HepG2 (cell line): ENCODE results near the gene ANKRD40. TPM values are rescaled to one million over a fixed set of nuclear protein-coding genes. Genes with fewer than 3 reads are reported as not detected.
A peak's percentile ranks its signal among the peaks of the same experiment; 100 is the strongest.

ENCODE experiments used
- ARHGAP35 ChIP-seq: sonication (generic); formaldehyde crosslinking; IDR thresholded peaks from 2 replicates; pipeline ENCODE4 v1.9.0; 2022; ENCODE audit warnings: mild to moderate bottlenecking, inconsistent platforms, moderate library complexity, missing genetic modification reagents, borderline replicate concordance
- EHMT2 ChIP-seq: fragments of 200-600 bp; sonication (generic); IDR thresholded peaks from 2 replicates; pipeline ENCODE4 v1.7.0; 2017; ENCODE audit warnings: antibody characterized with exemption, low read depth, low read length, borderline replicate concordance
- EP300 ChIP-seq, 3 experiments: sonication (generic) in 1 of 3; formaldehyde crosslinking in 1 of 3; IDR thresholded peaks; 2 replicates each; pipeline versions ENCODE4 v1.5.1 to v1.6.1; 2011 to 2020; ENCODE audit warnings: low read depth in 2 of 3, low read length in 2 of 3, borderline replicate concordance in 1 of 3, improper control_type of control experiment in 1 of 3, mild to moderate bottlenecking in 1 of 3, missing genetic modification reagents in 1 of 3, moderate library complexity in 1 of 3
- ETV6 ChIP-seq: sonication (generic); formaldehyde crosslinking; conservative IDR thresholded peaks from 2 replicates; pipeline ENCODE4 v1.4.0; 2020; ENCODE audit warnings: missing genetic modification reagents
- MED8 ChIP-seq: sonication (generic); formaldehyde crosslinking; IDR thresholded peaks from 2 replicates; pipeline ENCODE4 v1.8.1; 2023; ENCODE audit warnings: mild to moderate bottlenecking, missing genetic modification reagents; ENCODE audit not compliant: insufficient replicate concordance
- NFKB2 ChIP-seq: sonication (generic); formaldehyde crosslinking; IDR thresholded peaks from 2 replicates; pipeline ENCODE4 v1.4.0; 2020; ENCODE audit warnings: missing genetic modification reagents, borderline replicate concordance
- PHF8 ChIP-seq: sonication (generic); formaldehyde crosslinking; IDR thresholded peaks from 2 replicates; pipeline ENCODE4 v1.5.0; 2020; ENCODE audit warnings: missing genetic modification reagents
- POLR2A ChIP-seq, 2 experiments: IDR thresholded peaks; 2 replicates each; pipeline ENCODE4 v1.6.1; 2011; ENCODE audit warnings: low read depth in 2 of 2, low read length in 2 of 2, mild to moderate bottlenecking in 1 of 2, moderate library complexity in 1 of 2; ENCODE audit not compliant: insufficient read depth in 1 of 2
- POLR2AphosphoS2 ChIP-seq: IDR thresholded peaks from 2 replicates; pipeline ENCODE4 v1.6.1; 2011; ENCODE audit warnings: low read depth, low read length, improper control_type of control experiment
- POLR2G ChIP-seq: fragments of 200-400 bp; formaldehyde crosslinking; IDR thresholded peaks from 2 replicates; pipeline ENCODE4 v1.6.1; 2018; ENCODE audit warnings: mild to moderate bottlenecking, low read depth, low read length, moderate library complexity
- SOX6 ChIP-seq, 2 experiments: fragments of 450-650 bp in 1 of 2; sonication (generic) in 1 of 2; formaldehyde crosslinking in 1 of 2; IDR thresholded peaks; 2 replicates each; pipeline versions ENCODE4 v1.4.0 to v1.6.1; 2017 to 2020; ENCODE audit warnings: antibody characterized with exemption in 1 of 2, mild to moderate bottlenecking in 1 of 2, missing genetic modification reagents in 1 of 2
- THYN1 ChIP-seq: sonication (generic); formaldehyde crosslinking; IDR thresholded peaks from 2 replicates; pipeline ENCODE4 v1.8.1; 2023; ENCODE audit warnings: low read depth, mild to moderate bottlenecking, moderate library complexity, missing genetic modification reagents, borderline replicate concordance
- ZNF225 ChIP-seq: sonication (generic); formaldehyde crosslinking; IDR thresholded peaks from 2 replicates; pipeline ENCODE4 v1.4.0; 2020; ENCODE audit warnings: mild to moderate bottlenecking, missing genetic modification reagents
- ZNF3 ChIP-seq: IDR thresholded peaks from 2 replicates; pipeline ENCODE4 v1.7.0; 2017; ENCODE audit warnings: inconsistent platforms
- ZNF564 ChIP-seq: sonication (generic); formaldehyde crosslinking; IDR thresholded peaks from 2 replicates; pipeline ENCODE4 v1.8.1; 2023; ENCODE audit warnings: mild to moderate bottlenecking, missing genetic modification reagents
- ZNF646 ChIP-seq: sonication (generic); formaldehyde crosslinking; IDR thresholded peaks from 2 replicates; pipeline ENCODE4 v1.9.0; 2021; ENCODE audit warnings: mild to moderate bottlenecking, missing genetic modification reagents
- polyA plus RNA-seq, 8 experiments: library from polyadenylated mRNA; depleted of rRNA in 3 of 8; stranded (reverse) in 7 of 8; unstranded in 1 of 8; fragments of >200 nt; fragmentation: Illumina TruSeq in 4 of 8; extraction: Trizol in 4 of 8; gene quantifications; 2 replicates each; pipeline versions ENCODE4 v1.2.1 to v1.2.3, GENCODE V29; 2011 to 2016; ENCODE audit warnings: low read depth in 4 of 8, missing spikeins in 1 of 8, mixed read lengths in 1 of 8; ENCODE audit not compliant: insufficient read depth in 1 of 8
- total RNA-seq, 5 experiments: library from RNA; depleted of rRNA; stranded (reverse); fragments of >200 nt; fragmentation: Illumina TruSeq; extraction: Trizol; gene quantifications; 2 replicates each; pipeline ENCODE4 v1.2.3, GENCODE V29; 2016; ENCODE audit warnings: low read depth in 1 of 5
- TF ChIP-seq, protein P1 (sequence below): sonication (generic); formaldehyde crosslinking; IDR thresholded peaks from 2 replicates; pipeline ENCODE4 v1.8.0; 2022; ENCODE audit warnings: mild to moderate bottlenecking, missing genetic modification reagents
- TF ChIP-seq, protein P2 (sequence below), 2 experiments: sonication (generic) in 1 of 2; formaldehyde crosslinking in 1 of 2; IDR thresholded peaks; 2 replicates each; pipeline versions ENCODE4 v1.4.0 to v1.6.1; 2018 to 2020; ENCODE audit warnings: missing genetic modification reagents in 2 of 2, borderline replicate concordance in 1 of 2, low read depth in 1 of 2, mild to moderate bottlenecking in 1 of 2, missing biosample characterization in 1 of 2

Gene ANKRD40
- total and polyA plus RNA-seq, 2 of the 13 experiments (the other 11 are each of a cell fraction or from before 2014, with no cell fraction given), result 35.0 to 46.4 TPM

GRCh38 chr17:50707289-50708049 is at the start of gene ANKRD40 (continued):
- no peak for TF ChIP-seq SOX6 (IDR thresholded peaks at IDR 0.05)
- TF ChIP-seq SOX6 (CRISPR knock-in tag; IDR thresholded peaks at IDR 0.05), result peak; percentile 36; the same call in 1 of the 2 replicates
- no peak for TF ChIP-seq ZNF646
- peak; percentile 96 for TF ChIP-seq PHF8 (CRISPR knock-in tag)
- peak; percentile 84; the same call in 1 of the 2 replicates for TF ChIP-seq ARHGAP35
- TF ChIP-seq, protein P1, sequence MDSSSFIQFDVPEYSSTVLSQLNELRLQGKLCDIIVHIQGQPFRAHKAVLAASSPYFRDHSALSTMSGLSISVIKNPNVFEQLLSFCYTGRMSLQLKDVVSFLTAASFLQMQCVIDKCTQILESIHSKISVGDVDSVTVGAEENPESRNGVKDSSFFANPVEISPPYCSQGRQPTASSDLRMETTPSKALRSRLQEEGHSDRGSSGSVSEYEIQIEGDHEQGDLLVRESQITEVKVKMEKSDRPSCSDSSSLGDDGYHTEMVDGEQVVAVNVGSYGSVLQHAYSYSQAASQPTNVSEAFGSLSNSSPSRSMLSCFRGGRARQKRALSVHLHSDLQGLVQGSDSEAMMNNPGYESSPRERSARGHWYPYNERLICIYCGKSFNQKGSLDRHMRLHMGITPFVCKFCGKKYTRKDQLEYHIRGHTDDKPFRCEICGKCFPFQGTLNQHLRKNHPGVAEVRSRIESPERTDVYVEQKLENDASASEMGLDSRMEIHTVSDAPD (CRISPR knock-in tag), result 0 out of 2 replicates have a peak, but pooled peaks have one; percentile 14
- peak; percentile 89 for TF ChIP-seq POLR2G
- no peak for TF ChIP-seq THYN1 (CRISPR knock-in tag)
- 0 out of 2 replicates have a peak, but pooled peaks have one; percentile 38 for TF ChIP-seq ZNF3 (CRISPR knock-in tag)
- peak; percentile 69 to 75 for TF ChIP-seq EP300 (IDR thresholded peaks at IDR 0.05; ENCODE audit: low read depth in 2 of 2, low read length in 2 of 2)
- TF ChIP-seq EP300 (CRISPR knock-in tag; IDR thresholded peaks at IDR 0.05; ENCODE audit: borderline replicate concordance), result peak; percentile 48; the same call in 1 of the 2 replicates
- peak; percentile 93 for TF ChIP-seq ZNF564 (CRISPR knock-in tag)
- TF ChIP-seq ETV6, result peak; percentile 94
- peak; percentile 59 to 65; a peak in 3 of 4 replicates for TF ChIP-seq POLR2A (IDR thresholded peaks at IDR 0.05; ENCODE audit: insufficient read depth in 1 of 2, low read depth in 2 of 2, low read length in 2 of 2)
- no peak for TF ChIP-seq POLR2AphosphoS2
- peak; percentile 88; the same call in 1 of the 2 replicates for TF ChIP-seq NFKB2 (CRISPR knock-in tag)
- TF ChIP-seq, protein P2, sequence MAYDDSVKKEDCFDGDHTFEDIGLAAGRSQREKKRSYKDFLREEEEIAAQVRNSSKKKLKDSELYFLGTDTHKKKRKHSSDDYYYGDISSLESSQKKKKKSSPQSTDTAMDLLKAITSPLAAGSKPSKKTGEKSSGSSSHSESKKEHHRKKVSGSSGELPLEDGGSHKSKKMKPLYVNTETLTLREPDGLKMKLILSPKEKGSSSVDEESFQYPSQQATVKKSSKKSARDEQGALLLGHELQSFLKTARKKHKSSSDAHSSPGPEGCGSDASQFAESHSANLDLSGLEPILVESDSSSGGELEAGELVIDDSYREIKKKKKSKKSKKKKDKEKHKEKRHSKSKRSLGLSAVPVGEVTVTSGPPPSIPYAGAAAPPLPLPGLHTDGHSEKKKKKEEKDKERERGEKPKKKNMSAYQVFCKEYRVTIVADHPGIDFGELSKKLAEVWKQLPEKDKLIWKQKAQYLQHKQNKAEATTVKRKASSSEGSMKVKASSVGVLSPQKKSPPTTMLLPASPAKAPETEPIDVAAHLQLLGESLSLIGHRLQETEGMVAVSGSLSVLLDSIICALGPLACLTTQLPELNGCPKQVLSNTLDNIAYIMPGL (CRISPR knock-in tag; IDR thresholded peaks at IDR 0.05; ENCODE audit: borderline replicate concordance in 1 of 2, low read depth in 1 of 2), result peak; percentile 81 to 93
- no peak for TF ChIP-seq ZNF225
- TF ChIP-seq EHMT2, result no peak
- TF ChIP-seq MED8, result peak; percentile 82
